DOHH2 (cell line): ENCODE measurements around the gene FGF11.

Experiments
- CTCF ChIP-seq: fragments of 200-600 bp; sonication (generic); IDR thresholded peaks from one replicate; pipeline ENCODE4 v1.5.1; 2014; ENCODE audit warnings: antibody characterized with exemption, mild to moderate bottlenecking, low read depth, low read length; ENCODE audit not compliant: poor library complexity, severe bottlenecking
- EZH2phosphoT487 ChIP-seq: fragments of 200-600 bp; sonication (generic); IDR thresholded peaks from 2 replicates; pipeline ENCODE4 v1.6.1; 2017; ENCODE audit warnings: borderline replicate concordance, mild to moderate bottlenecking, antibody characterized with exemption, low read length, moderate library complexity, mixed read lengths

- TF ChIP-seq CTCF (no peak), EZH2phosphoT487 (no peak)
Observed at GRCh38 chr17:7483255-7484066, 44.1 kb downstream of the FGF11 start.
